ENCODE data around the gene SEC24D. TPM values are rescaled to one million over a fixed set of nuclear protein-coding genes. Genes with fewer than 3 reads are reported as not detected.

Gene SEC24D
- total and polyA plus RNA-seq, 4 donors: 12.7 to 40.9 (median 21.3) TPM

DNA sequence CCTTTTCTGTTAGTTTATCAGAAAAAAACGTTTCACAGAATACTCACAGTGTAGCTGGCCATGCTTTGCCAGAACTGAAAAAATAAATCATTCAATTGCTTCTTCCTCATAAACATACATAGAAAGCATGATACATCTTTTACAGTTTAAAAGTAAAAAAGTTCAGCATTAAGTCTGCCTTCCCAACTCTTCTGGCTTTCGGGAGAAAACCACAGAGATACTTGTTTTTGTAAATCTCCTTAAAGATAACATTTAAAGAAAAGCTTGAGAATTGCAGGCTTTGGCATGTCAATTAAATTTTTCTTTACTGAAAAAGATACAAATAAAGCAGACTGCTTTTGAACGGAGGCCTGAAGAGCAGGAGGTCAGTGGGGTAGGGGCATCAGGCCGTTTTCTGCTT is 66.8 kb downstream of the SEC24D start:
- WGBS (ENCODE audit: insufficient coverage): no CpG with 5 or more reads among the region's 4 CpGs
- Histone ChIP-seq H3K27me3 (ENCODE audit: control insufficient read depth, insufficient read depth, low read length) (no peaks in the 10 kb centered on the region), H3K36me3 (ENCODE audit: control insufficient read depth, insufficient read depth, low read length) (no peaks in the 10 kb centered on the region), H3K4me3 (ENCODE audit: low read depth, low read length) (no peak overlapping the region), H3K4me1 (ENCODE audit: control insufficient read depth, insufficient read depth, low read length) (no peaks in the 10 kb centered on the region), H3K9me3 (ENCODE audit: control insufficient read depth, insufficient read depth, low read length) (no peaks in the 10 kb centered on the region), H3K27ac (ENCODE audit: low read depth, low read length) (no peak overlapping the region)
- no peak for DNase-seq (ENCODE audit: low read depth in 4 of 6, low spot score in 6 of 6)

DNA sequence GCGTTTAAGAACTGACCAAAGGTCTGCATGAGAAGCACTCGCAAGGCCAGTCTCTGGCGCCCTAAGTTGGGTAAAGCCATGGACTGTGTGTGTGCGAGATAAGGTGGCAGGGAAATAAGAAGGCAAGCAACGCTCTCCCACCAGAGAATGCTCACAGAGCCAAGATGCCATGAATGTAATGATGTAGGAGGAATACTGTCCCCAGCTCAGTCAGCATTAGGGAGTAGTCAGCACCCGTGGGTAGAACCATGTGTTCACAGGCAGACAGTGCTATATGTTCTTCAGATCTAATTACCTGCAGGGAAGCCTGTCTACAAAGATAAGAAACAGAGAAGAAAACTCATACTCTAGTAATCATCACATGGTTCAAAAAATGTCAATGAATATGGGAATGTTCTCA is 68.8 kb downstream of the SEC24D start:
- Histone ChIP-seq H3K27me3 (ENCODE audit: control insufficient read depth, insufficient read depth, low read length) (no peaks in the 10 kb centered on the region), H3K4me3 (ENCODE audit: low read depth, low read length) (no peak overlapping the region), H3K27ac (ENCODE audit: low read depth, low read length) (no peak overlapping the region), H3K36me3 (ENCODE audit: control insufficient read depth, insufficient read depth, low read length) (no peaks in the 10 kb centered on the region), H3K4me1 (ENCODE audit: control insufficient read depth, insufficient read depth, low read length) (no peaks in the 10 kb centered on the region), H3K9me3 (ENCODE audit: control insufficient read depth, insufficient read depth, low read length) (no peaks in the 10 kb centered on the region)
- no peak for DNase-seq (ENCODE audit: low read depth in 4 of 6, low spot score in 6 of 6)
- 95% methylated on average over 5 of the region's 6 CpGs for WGBS (ENCODE audit: insufficient coverage)

DNA sequence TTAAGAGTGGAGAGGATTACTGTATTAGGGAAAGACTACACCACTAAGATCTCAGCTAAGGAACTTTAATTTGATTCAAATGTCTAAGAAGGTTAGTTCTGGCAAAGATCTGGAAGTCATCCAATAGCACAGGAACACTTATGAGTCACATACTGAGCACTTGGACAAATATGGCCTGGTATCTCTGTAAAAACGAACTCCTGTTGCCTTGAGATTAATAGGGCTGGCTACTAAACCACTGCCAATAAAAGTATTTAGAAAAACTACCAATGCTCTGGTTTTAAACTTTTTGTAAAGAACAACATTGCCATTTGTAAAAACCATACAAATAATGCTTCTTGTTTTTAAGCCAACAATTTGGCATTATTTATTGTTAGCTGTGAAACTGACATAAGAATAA is 70.5 kb downstream of the SEC24D start:
- Histone ChIP-seq H3K27ac (ENCODE audit: low read depth, low read length) (no peak overlapping the region), H3K36me3 (ENCODE audit: control insufficient read depth, insufficient read depth, low read length) (no peaks in the 10 kb centered on the region), H3K4me1 (ENCODE audit: control insufficient read depth, insufficient read depth, low read length) (no peaks in the 10 kb centered on the region), H3K4me3 (ENCODE audit: low read depth, low read length) (no peak overlapping the region), H3K9me3 (ENCODE audit: control insufficient read depth, insufficient read depth, low read length) (no peaks in the 10 kb centered on the region), H3K27me3 (ENCODE audit: control insufficient read depth, insufficient read depth, low read length) (no peaks in the 10 kb centered on the region)
- peak in 1 of 6 donors; percentile 35 for DNase-seq (ENCODE audit: low read depth in 4 of 6, low spot score in 6 of 6)
- WGBS (ENCODE audit: insufficient coverage): no CpG with 5 or more reads among the region's 1 CpG

DNA sequence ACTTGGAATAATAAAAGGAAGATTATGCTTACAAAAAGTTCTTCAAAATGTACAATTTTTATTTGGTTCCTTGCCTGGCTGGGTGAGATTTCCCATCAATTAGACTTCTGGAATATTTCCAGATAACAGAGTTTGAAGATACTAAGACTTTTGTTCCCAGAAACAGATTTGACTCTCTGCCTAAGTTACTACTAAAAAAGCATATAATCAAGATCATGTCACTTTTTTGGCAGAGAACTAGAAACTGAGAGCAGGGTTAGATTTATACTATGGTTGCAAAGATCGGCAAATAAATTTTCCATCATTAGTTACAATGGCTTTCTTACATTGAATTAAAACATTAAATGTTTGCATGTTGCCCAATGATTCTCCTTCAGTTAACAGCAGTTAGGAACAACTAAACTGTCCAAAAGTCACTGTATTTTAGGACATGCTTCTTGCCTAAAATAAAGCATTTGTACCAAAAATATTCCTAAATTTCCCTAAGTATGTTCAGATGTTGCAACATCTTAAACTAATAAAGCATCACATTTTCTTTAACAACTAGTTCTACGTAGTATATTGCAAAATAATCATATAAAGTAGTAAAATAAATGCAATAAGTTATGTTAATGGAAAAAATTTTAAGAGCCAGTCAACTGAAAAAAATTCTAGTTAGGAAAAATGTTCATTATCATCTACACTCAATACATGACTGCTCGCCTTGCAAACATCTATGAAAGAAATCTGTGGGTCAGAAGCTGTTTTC is 73.0 kb downstream of the SEC24D start:
- H3K4me1 ChIP-seq (ENCODE audit: control insufficient read depth, insufficient read depth, low read length): no peaks in the 10 kb centered on the region

DNA sequence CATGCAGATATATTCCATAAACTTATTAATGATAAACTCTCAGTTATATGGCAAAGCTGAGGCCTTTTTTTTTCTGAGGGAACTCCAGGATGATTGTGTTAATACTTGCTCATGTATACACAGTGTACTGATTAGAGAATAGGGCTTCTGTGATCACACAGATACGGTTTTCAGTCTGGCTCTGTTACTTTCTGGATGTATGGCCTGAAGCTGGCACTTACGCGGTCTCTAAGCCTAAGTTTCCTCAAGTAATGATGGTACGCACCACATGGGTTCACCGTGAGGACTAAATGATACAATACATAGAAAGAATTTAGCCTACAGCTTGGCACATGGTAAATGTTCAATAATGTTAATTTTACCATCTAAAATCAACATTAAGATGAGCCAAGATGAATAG is 73.8 kb downstream of the SEC24D start:
- Histone ChIP-seq H3K27me3 (ENCODE audit: control insufficient read depth, insufficient read depth, low read length) (no peaks in the 10 kb centered on the region), H3K4me1 (ENCODE audit: control insufficient read depth, insufficient read depth, low read length) (no peaks in the 10 kb centered on the region), H3K27ac (ENCODE audit: low read depth, low read length) (peak overlapping the region; percentile 50), H3K36me3 (ENCODE audit: control insufficient read depth, insufficient read depth, low read length) (no peaks in the 10 kb centered on the region), H3K9me3 (ENCODE audit: control insufficient read depth, insufficient read depth, low read length) (no peaks in the 10 kb centered on the region), H3K4me3 (ENCODE audit: low read depth, low read length) (no peak overlapping the region)
- DNase-seq (ENCODE audit: low read depth in 4 of 6, low spot score in 6 of 6): peak in 2 of 6 donors; percentile 21 to 30
- 63% methylated on average over 1 of the region's 5 CpGs for WGBS (ENCODE audit: insufficient coverage)

More for the DNA sequence above, 73.0 kb downstream of the SEC24D start:
- Histone ChIP-seq H3K36me3 (ENCODE audit: control insufficient read depth, insufficient read depth, low read length) (no peaks in the 10 kb centered on the region), H3K27ac (ENCODE audit: low read depth, low read length) (peak overlapping the region; percentile 50), H3K27me3 (ENCODE audit: control insufficient read depth, insufficient read depth, low read length) (no peaks in the 10 kb centered on the region), H3K4me3 (ENCODE audit: low read depth, low read length) (no peak overlapping the region), H3K9me3 (ENCODE audit: control insufficient read depth, insufficient read depth, low read length) (no peaks in the 10 kb centered on the region)
- DNase-seq (ENCODE audit: low read depth in 4 of 6, low spot score in 6 of 6): peak in 2 of 6 donors; percentile 39 to 69
- whole genome bisulfite sequencing (ENCODE audit: insufficient coverage): no CpG with 5 or more reads among the region's 3 CpGs

DNA sequence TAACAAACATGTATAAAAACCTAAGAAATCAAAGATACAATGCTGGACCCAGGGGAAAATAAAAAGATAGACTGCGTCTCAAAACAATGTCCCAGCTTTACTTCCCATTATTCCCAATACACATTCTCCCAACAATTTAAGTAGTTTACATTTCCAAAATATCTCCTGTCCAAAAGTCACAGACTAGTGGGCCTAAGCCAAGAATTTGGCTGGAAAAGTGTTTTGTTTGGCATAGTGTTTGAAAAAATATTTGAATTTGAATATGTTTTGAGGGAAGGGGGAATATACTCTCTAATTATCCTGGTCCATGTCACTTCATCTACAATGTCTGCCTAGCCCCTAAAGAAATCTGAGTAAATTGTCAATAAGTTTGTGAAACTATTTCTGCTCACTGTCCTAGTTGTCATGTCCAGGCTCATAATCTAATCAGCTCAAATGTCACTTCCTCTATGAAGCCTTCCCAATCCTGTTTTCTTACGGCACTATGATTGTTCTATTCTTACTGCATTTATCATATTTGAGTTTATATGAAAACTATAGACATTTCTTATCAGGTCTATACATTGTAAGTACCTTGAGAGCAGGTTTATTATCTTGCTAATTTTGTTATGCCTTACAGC is 74.4 kb downstream of the SEC24D start:
- H3K9me3 ChIP-seq (ENCODE audit: control insufficient read depth, insufficient read depth, low read length): no peaks in the 10 kb centered on the region
- no peak for DNase-seq (ENCODE audit: low read depth in 4 of 6, low spot score in 6 of 6)
- H3K4me3 ChIP-seq (ENCODE audit: low read depth, low read length): no peak overlapping the region
- no peaks in the 10 kb centered on the region for H3K4me1 ChIP-seq (ENCODE audit: control insufficient read depth, insufficient read depth, low read length)
- no peaks in the 10 kb centered on the region for H3K27me3 ChIP-seq (ENCODE audit: control insufficient read depth, insufficient read depth, low read length)
- no CpG with 5 or more reads among the region's 2 CpGs for WGBS (ENCODE audit: insufficient coverage)
- H3K36me3 ChIP-seq (ENCODE audit: control insufficient read depth, insufficient read depth, low read length): no peaks in the 10 kb centered on the region
- no peak overlapping the region for H3K27ac ChIP-seq (ENCODE audit: low read depth, low read length)

DNA sequence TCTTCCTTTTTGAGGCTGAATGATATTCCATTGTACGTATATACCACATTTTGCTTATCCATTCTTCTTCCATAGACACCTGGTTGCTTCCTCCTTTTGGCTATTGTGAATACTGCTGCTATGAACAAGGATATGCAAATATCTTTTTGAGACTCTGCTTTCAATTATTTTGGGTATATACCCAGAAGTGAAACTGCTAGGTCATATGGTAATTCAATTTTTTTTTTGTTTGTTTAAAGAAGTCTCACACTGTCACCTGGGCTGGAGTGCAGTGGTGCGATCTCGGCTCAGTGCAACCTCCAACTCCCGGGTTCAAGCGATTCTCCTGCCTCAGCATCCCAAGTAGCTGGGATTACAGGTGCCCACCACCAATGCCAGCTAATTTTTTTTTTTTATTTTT is 75.4 kb downstream of the SEC24D start:
- Histone ChIP-seq H3K4me1 (ENCODE audit: control insufficient read depth, insufficient read depth, low read length) (no peaks in the 10 kb centered on the region), H3K9me3 (ENCODE audit: control insufficient read depth, insufficient read depth, low read length) (no peaks in the 10 kb centered on the region), H3K36me3 (ENCODE audit: control insufficient read depth, insufficient read depth, low read length) (no peaks in the 10 kb centered on the region), H3K27ac (ENCODE audit: low read depth, low read length) (no peak overlapping the region), H3K27me3 (ENCODE audit: control insufficient read depth, insufficient read depth, low read length) (no peaks in the 10 kb centered on the region), H3K4me3 (ENCODE audit: low read depth, low read length) (no peak overlapping the region)
- 100% methylated on average over 4 of the region's 5 CpGs for WGBS (ENCODE audit: insufficient coverage)
- no peak for DNase-seq (ENCODE audit: low read depth in 4 of 6, low spot score in 6 of 6)

DNA sequence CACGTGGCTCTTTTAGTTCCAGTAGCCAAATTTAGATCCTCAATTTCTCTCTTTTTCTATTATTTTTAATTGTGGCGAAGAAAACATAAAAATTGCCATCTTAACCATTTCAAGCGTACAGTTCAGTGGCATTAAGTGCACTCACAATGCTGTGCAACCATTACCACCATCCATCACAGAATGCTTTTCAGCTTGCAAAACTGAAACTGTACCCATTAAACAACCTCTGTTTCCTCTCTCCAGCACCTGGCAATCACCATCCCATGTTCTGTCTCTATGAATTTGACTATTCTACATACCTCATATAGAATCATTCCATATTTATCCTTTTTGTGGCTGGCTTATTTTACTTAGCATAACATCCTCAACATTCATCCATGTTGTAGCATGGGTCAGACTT is 75.8 kb downstream of the SEC24D start:
- Histone ChIP-seq H3K9me3 (ENCODE audit: control insufficient read depth, insufficient read depth, low read length) (no peaks in the 10 kb centered on the region), H3K36me3 (ENCODE audit: control insufficient read depth, insufficient read depth, low read length) (no peaks in the 10 kb centered on the region), H3K27ac (ENCODE audit: low read depth, low read length) (no peak overlapping the region), H3K4me3 (ENCODE audit: low read depth, low read length) (no peak overlapping the region), H3K27me3 (ENCODE audit: control insufficient read depth, insufficient read depth, low read length) (no peaks in the 10 kb centered on the region), H3K4me1 (ENCODE audit: control insufficient read depth, insufficient read depth, low read length) (no peaks in the 10 kb centered on the region)
- no peak for DNase-seq (ENCODE audit: low read depth in 4 of 6, low spot score in 6 of 6)
- WGBS (ENCODE audit: insufficient coverage): 86% methylated on average over 3 of the region's 3 CpGs

DNA sequence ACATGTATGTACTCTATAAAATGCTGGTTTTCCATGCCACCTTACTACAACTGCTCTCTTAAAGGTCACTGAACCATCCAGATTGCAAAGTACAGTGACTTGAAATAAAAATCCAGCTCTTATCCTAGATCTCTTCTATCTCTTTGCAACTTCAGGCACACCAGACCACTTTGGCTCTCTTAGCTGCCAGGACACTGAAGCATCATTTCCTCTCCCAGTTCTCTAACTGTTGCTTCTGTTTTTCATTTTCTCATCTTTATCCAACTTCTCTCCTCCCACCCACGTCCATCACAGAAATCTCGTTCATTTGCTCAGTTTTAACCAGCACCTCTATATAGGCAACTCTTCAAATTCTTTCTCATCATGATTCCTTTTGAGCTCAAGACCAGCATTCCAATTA is 76.4 kb downstream of the SEC24D start:
- 85% methylated on average over 2 of the region's 2 CpGs for WGBS (ENCODE audit: insufficient coverage)

DNA sequence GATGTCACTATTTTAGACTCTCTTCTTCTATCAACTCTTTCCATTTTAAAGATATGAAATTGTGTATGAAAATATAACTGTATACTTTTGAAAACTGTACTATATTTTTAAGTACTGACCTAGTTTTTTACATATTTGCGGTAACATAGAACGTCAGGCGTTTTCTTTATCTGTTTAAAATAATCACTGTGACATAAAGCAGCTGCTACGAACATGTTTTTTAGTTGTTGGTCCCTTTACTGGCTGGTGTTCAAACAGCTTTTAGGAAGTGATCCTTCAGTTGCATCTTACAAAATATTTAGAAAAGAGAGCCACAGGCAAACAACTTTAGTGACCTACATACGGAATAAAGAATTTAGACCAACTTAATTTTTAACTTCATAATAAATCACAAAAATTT is 77.6 kb downstream of the SEC24D start:
- DNase-seq (ENCODE audit: low read depth in 4 of 6, low spot score in 6 of 6): no peak
- Histone ChIP-seq H3K9me3 (ENCODE audit: control insufficient read depth, insufficient read depth, low read length) (no peaks in the 10 kb centered on the region), H3K4me1 (ENCODE audit: control insufficient read depth, insufficient read depth, low read length) (no peaks in the 10 kb centered on the region), H3K27ac (ENCODE audit: low read depth, low read length) (no peak overlapping the region), H3K27me3 (ENCODE audit: control insufficient read depth, insufficient read depth, low read length) (no peaks in the 10 kb centered on the region), H3K36me3 (ENCODE audit: control insufficient read depth, insufficient read depth, low read length) (no peaks in the 10 kb centered on the region), H3K4me3 (ENCODE audit: low read depth, low read length) (no peak overlapping the region)
- no CpG with 5 or more reads among the region's 5 CpGs for WGBS (ENCODE audit: insufficient coverage)

More for the DNA sequence above, 76.4 kb downstream of the SEC24D start:
- no peaks in the 10 kb centered on the region for H3K27me3 ChIP-seq (ENCODE audit: control insufficient read depth, insufficient read depth, low read length)
- no peaks in the 10 kb centered on the region for H3K9me3 ChIP-seq (ENCODE audit: control insufficient read depth, insufficient read depth, low read length)
- DNase-seq (ENCODE audit: low read depth in 4 of 6, low spot score in 6 of 6): no peak
- H3K4me1 ChIP-seq (ENCODE audit: control insufficient read depth, insufficient read depth, low read length): no peaks in the 10 kb centered on the region
- H3K36me3 ChIP-seq (ENCODE audit: control insufficient read depth, insufficient read depth, low read length): no peaks in the 10 kb centered on the region
- no peak overlapping the region for H3K27ac ChIP-seq (ENCODE audit: low read depth, low read length)
- no peak overlapping the region for H3K4me3 ChIP-seq (ENCODE audit: low read depth, low read length)

Data from spinal cord (tissue), 10 donors.